ENCODE measurements around the gene UBE2N. TPM values are rescaled to one million over a fixed set of nuclear protein-coding genes. Genes with fewer than 3 reads are reported as not detected.

Gene UBE2N
- total and polyA plus RNA-seq, 12 donors, result 35.5 to 109 (median 95.5) TPM

GRCh38 chr12:93361151-93361919 is 80.4 kb downstream of the UBE2N start:
- TF ChIP-seq, protein P1, sequence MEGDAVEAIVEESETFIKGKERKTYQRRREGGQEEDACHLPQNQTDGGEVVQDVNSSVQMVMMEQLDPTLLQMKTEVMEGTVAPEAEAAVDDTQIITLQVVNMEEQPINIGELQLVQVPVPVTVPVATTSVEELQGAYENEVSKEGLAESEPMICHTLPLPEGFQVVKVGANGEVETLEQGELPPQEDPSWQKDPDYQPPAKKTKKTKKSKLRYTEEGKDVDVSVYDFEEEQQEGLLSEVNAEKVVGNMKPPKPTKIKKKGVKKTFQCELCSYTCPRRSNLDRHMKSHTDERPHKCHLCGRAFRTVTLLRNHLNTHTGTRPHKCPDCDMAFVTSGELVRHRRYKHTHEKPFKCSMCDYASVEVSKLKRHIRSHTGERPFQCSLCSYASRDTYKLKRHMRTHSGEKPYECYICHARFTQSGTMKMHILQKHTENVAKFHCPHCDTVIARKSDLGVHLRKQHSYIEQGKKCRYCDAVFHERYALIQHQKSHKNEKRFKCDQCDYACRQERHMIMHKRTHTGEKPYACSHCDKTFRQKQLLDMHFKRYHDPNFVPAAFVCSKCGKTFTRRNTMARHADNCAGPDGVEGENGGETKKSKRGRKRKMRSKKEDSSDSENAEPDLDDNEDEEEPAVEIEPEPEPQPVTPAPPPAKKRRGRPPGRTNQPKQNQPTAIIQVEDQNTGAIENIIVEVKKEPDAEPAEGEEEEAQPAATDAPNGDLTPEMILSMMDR (IDR thresholded peaks at IDR 0.05), result no peak
- Histone ChIP-seq H3K4me1 (peaks cover 0 to 45% (median 18%) of the 10 kb centered on the region in 9 donors), H3K9me3 (no peaks in the 10 kb centered on the region), H3K4me3 (no peak overlapping the region), H3K27ac (peak overlapping the region in 7 of 10 donors; percentile 32 to 80 (median 68)), H3K36me3 (no peaks in the 10 kb centered on the region), H3K27me3 (no peaks in the 10 kb centered on the region)
- 69 to 73% methylated on average over 5 of the region's 5 CpGs for WGBS, 2 donors
- intact Hi-C loops (cut with DNase I), result no loop called here
- DNase-seq, result peak; percentile 48 to 73
- peak; percentile 87 to 99 (median 94) for ATAC-seq

- no peak overlapping the region for H3K4me3 ChIP-seq
- WGBS, 2 donors, result 61 to 71% methylated on average over 2 of the region's 2 CpGs
Measured at GRCh38 chr12:93360688-93361087, 81.1 kb downstream of the UBE2N start.

GRCh38 chr12:93358821-93359220 is 82.9 kb downstream of the UBE2N start:
- Histone ChIP-seq H3K36me3 (no peaks in the 10 kb centered on the region), H3K4me1 (peaks cover 0 to 44% (median 18%) of the 10 kb centered on the region in 9 donors), H3K27ac (peak overlapping the region in 3 of 10 donors; percentile 24 to 37 (median 32)), H3K27me3 (no peaks in the 10 kb centered on the region), H3K4me3 (no peak overlapping the region), H3K9me3 (no peaks in the 10 kb centered on the region)
- WGBS, 2 donors, result 97 to 98% methylated on average over 2 of the region's 2 CpGs
- DNase-seq (no peak), ATAC-seq (no peak)
- intact Hi-C loops (cut with DNase I), result no loop called here
- TF ChIP-seq, protein P1 (IDR thresholded peaks at IDR 0.05), result no peak

More at GRCh38 chr12:93360688-93361087, 81.1 kb downstream of the UBE2N start:
- intact Hi-C loops (cut with DNase I), result no loop called here
- H3K27me3 ChIP-seq, result no peaks in the 10 kb centered on the region
- no peak for DNase-seq
- H3K4me1 ChIP-seq, result peaks cover 0 to 45% (median 18%) of the 10 kb centered on the region in 9 donors
- ATAC-seq, result peak in 2 of 8 donors; percentile 24 to 48
- peak overlapping the region in 6 of 10 donors; percentile 32 to 80 (median 68) for H3K27ac ChIP-seq
- no peaks in the 10 kb centered on the region for H3K9me3 ChIP-seq
- H3K36me3 ChIP-seq, result no peaks in the 10 kb centered on the region
- TF ChIP-seq, protein P1 (IDR thresholded peaks at IDR 0.05), result no peak

- Histone ChIP-seq H3K4me1 (peaks cover 0 to 39% (median 18%) of the 10 kb centered on the region in 9 donors), H3K27ac (no peak overlapping the region), H3K27me3 (no peaks in the 10 kb centered on the region), H3K4me3 (no peak overlapping the region), H3K36me3 (no peaks in the 10 kb centered on the region), H3K9me3 (no peaks in the 10 kb centered on the region)
- intact Hi-C loops (cut with DNase I), result no loop called here
- 90 to 96% methylated on average over 2 of the region's 2 CpGs for WGBS, 2 donors
- TF ChIP-seq, protein P1 (IDR thresholded peaks at IDR 0.05), result no peak
- DNase-seq (no peak), ATAC-seq (no peak)
Measured at GRCh38 chr12:93358058-93358457, 83.7 kb downstream of the UBE2N start.
